ENCODE measurements around the gene PAQR5. TPM values are rescaled to one million over a fixed set of nuclear protein-coding genes. Genes with fewer than 3 reads are reported as not detected.

Gene PAQR5
- total and polyA plus RNA-seq, 3 donors from 2014 or later, result 0.25 to 4.5 (median 0.31) TPM

DNA sequence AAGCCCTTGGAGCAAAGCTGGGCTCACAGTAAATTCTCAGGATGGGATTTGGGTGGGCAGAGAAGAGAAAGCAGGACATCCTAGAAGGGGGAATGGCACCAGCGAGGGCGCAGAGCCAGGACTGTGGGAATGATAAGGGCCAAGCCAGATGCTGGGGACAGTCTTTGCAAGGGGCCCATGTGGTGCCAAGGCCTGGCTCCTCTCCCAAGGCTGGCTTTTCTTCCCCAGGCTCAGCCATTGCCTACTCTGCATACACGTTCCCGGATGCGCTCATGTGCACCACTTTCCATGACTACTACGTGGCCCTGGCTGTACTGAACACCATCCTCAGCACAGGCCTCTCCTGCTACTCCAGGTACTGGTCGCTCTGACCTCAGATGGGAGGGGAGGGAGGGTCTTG is 90.7 kb downstream of the PAQR5 start:
- DNase-seq, result no peak
- no peaks in the 10 kb centered on the region for H3K9me3 ChIP-seq
- WGBS, 2 donors, result 76 to 90% methylated on average over 7 of the region's 7 CpGs
- H3K27ac ChIP-seq, result no peak overlapping the region
- no peak overlapping the region for H3K4me3 ChIP-seq
- no peaks in the 10 kb centered on the region for H3K27me3 ChIP-seq
- no peaks in the 10 kb centered on the region for H3K36me3 ChIP-seq (ENCODE audit: low read depth, missing control alignments)
- no peak for TF ChIP-seq CTCF (IDR thresholded peaks at IDR 0.05)
- TF ChIP-seq POLR2A (IDR thresholded peaks at IDR 0.05), result no peak
- peaks cover 3% of the 10 kb centered on the region for H3K4me1 ChIP-seq
- intact Hi-C loops (cut with DNase I; ENCODE audit: low total_unique reads), result no loop called here

GRCh38 chr15:69390575-69390974 is 91.9 kb downstream of the PAQR5 start:
- WGBS, 2 donors, result 100% methylated on average over 2 of the region's 2 CpGs
- Histone ChIP-seq H3K27me3 (no peaks in the 10 kb centered on the region), H3K9me3 (no peaks in the 10 kb centered on the region), H3K4me1 (peaks cover 3% of the 10 kb centered on the region), H3K27ac (no peak overlapping the region), H3K36me3 (ENCODE audit: low read depth, missing control alignments) (no peaks in the 10 kb centered on the region), H3K4me3 (no peak overlapping the region)
- TF ChIP-seq CTCF (IDR thresholded peaks at IDR 0.05), result no peak
- TF ChIP-seq POLR2A (IDR thresholded peaks at IDR 0.05), result no peak
- intact Hi-C loops (cut with DNase I; ENCODE audit: low total_unique reads), result no loop called here
- DNase-seq, result no peak

GRCh38 chr15:69391046-69391757 is 92.5 kb downstream of the PAQR5 start:
- peaks cover 3% of the 10 kb centered on the region for H3K4me1 ChIP-seq
- H3K36me3 ChIP-seq (ENCODE audit: low read depth, missing control alignments), result no peaks in the 10 kb centered on the region
- H3K9me3 ChIP-seq, result no peaks in the 10 kb centered on the region
- TF ChIP-seq POLR2A (IDR thresholded peaks at IDR 0.05), result no peak
- no peak for TF ChIP-seq CTCF (IDR thresholded peaks at IDR 0.05)
- no peak overlapping the region for H3K4me3 ChIP-seq
- H3K27ac ChIP-seq, result no peak overlapping the region
- DNase-seq, result no peak
- intact Hi-C loops (cut with DNase I; ENCODE audit: low total_unique reads), result no loop called here
- WGBS, 2 donors, result 92 to 94% methylated on average over 11 of the region's 11 CpGs
- H3K27me3 ChIP-seq, result no peaks in the 10 kb centered on the region

GRCh38 chr15:69392352-69392751 is 93.6 kb downstream of the PAQR5 start:
- H3K27me3 ChIP-seq, result no peaks in the 10 kb centered on the region
- 70 to 83% methylated on average over 4 of the region's 4 CpGs for WGBS, 2 donors
- H3K36me3 ChIP-seq (ENCODE audit: low read depth, missing control alignments), result no peaks in the 10 kb centered on the region
- no peak overlapping the region for H3K27ac ChIP-seq
- TF ChIP-seq POLR2A (IDR thresholded peaks at IDR 0.05), result no peak
- TF ChIP-seq CTCF (IDR thresholded peaks at IDR 0.05), result no peak
- no peak for DNase-seq
- H3K4me1 ChIP-seq, result peaks cover 3% of the 10 kb centered on the region
- no peak overlapping the region for H3K4me3 ChIP-seq
- intact Hi-C loops (cut with DNase I; ENCODE audit: low total_unique reads), result no loop called here
- H3K9me3 ChIP-seq, result no peaks in the 10 kb centered on the region

Data from testis (tissue), 3 donors.